ENCODE results near the gene TEPSIN.

The TEPSIN gene

DNA sequence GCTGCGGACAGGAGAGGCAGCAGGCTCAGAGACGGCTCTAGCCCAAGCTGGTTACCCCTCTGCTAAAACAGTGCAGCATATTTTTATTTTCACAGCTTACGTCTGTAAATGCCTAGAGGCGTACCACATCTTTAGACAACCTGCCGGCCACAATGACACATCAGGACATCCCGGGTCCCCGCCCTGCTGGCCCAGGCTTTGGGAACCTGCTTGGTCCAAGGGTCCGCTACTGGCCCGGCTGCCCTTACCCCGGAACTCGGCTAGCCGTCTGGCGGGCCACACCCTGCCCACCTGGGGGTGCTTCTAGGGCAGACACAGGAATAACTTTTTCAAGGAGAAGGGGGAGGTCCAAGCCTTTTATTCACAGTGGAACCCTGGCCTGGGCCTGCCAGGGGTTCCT lies 20.4 kb downstream of the TEPSIN start:
- no peak for DNase-seq

GRCh38 chr17:81217491-81217890 lies 21.4 kb downstream of the TEPSIN start:
- DNase-seq, result no peak

GRCh38 chr17:81213978-81214377 lies 24.9 kb downstream of the TEPSIN start:
- DNase-seq, result no peak

DNA sequence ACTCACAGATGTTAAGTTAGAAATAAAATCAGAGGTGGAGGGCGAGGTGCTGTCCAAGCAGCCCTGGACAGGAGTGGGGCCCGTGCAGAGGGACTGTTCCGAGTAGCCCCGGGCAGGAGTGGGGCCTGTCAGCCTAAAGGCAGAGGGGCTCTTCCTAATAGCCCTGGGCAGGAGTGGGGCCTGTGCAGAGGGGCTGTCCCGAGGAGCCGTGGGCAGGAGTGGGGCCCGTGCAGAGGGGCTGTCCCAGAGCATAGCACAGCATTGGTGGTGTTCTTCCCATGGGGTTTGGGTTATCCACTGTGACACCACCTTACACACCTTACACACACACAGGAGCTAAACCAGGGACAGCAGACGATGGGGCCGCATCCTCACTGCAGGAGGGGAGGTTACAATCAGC lies 26.5 kb downstream of the TEPSIN start:
- DNase-seq, result no peak

DNA sequence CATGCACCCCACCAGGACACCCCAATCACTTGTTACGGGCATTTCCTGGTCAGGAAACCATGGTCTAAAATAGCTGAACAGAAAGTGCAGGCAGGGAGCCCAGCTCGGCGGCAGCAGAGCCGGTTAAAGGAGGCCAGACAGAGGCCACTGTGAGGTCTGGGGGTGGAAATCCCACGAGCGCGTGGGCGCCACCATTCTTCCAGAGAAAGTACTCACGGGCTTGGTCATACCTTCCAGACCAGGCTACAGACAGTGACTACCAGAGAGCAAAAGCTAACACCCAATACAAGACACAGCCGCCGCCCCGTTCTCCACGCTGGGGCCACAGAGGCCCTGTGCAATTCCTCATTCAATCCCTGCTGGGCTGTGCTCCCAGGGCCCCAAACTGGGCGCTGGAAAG lies 28.0 kb downstream of the TEPSIN start:
- no peak for DNase-seq

- DNase-seq, result no peak
These were observed 28.4 kb downstream of the TEPSIN start for GRCh38 chr17:81210466-81210865.

DNA sequence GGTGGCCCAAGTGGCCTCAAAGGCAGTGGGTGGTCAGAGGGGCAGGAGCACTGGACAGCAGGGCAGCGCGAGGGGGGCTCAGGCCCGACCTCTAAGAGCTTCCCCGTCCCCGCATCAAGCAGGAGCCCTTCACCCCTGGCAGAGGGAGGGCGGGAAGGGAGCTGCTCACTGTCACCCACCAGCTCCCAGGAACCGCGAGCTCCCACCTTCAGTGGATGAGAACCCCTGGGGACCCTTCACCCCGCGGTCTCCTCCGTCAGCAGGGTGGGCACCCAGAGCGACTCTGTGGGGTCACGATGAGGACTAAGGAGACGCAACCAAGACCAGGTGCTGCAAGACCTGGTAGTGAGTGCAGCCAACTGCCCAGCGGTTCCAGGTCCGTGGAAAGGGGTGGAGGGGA lies 29.7 kb downstream of the TEPSIN start:
- no peak for DNase-seq

GRCh38 chr17:81208651-81209050 lies 30.2 kb downstream of the TEPSIN start:
- no peak for DNase-seq

GRCh38 chr17:81207610-81208581 lies 31.0 kb downstream of the TEPSIN start:
- no peak for DNase-seq

GRCh38 chr17:81206657-81207056 lies 32.2 kb downstream of the TEPSIN start:
- no peak for DNase-seq

- DNase-seq, result no peak
These were observed 32.7 kb downstream of the TEPSIN start for GRCh38 chr17:81206166-81206565.

- no peak for DNase-seq
These were observed 34.3 kb downstream of the TEPSIN start for GRCh38 chr17:81204578-81204977.

GRCh38 chr17:81203136-81203535 lies 35.7 kb downstream of the TEPSIN start:
- DNase-seq, result no peak

DNA sequence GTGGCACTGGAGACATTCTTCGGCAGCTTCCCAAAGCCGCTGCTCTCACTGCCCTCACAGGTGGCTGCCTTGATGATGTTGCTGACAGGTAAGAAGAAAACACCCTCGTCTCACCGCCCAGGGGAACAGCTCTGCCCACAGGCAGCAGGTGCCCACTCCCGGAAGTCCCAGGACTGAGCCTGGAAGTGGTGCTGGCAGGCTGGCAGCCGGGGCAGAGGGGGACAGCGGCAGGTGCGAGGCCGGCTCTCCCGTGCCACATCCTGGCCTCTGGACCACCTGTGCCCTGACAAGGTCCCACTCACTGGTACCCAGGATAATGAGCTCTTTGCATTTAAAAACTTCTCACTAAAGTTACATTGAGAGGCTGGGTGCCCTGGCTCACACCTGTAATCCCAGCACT lies 36.5 kb downstream of the TEPSIN start:
- DNase-seq, result no peak

GRCh38 chr17:81200695-81201580 lies 37.9 kb downstream of the TEPSIN start:
- DNase-seq, result no peak

- no peak for DNase-seq
These were observed 38.7 kb downstream of the TEPSIN start for GRCh38 chr17:81200201-81200600.

GRCh38 chr17:81199482-81199830 lies 39.4 kb downstream of the TEPSIN start:
- no peak for DNase-seq

GRCh38 chr17:81198826-81199481 lies 39.9 kb downstream of the TEPSIN start:
- no peak for DNase-seq

DNA sequence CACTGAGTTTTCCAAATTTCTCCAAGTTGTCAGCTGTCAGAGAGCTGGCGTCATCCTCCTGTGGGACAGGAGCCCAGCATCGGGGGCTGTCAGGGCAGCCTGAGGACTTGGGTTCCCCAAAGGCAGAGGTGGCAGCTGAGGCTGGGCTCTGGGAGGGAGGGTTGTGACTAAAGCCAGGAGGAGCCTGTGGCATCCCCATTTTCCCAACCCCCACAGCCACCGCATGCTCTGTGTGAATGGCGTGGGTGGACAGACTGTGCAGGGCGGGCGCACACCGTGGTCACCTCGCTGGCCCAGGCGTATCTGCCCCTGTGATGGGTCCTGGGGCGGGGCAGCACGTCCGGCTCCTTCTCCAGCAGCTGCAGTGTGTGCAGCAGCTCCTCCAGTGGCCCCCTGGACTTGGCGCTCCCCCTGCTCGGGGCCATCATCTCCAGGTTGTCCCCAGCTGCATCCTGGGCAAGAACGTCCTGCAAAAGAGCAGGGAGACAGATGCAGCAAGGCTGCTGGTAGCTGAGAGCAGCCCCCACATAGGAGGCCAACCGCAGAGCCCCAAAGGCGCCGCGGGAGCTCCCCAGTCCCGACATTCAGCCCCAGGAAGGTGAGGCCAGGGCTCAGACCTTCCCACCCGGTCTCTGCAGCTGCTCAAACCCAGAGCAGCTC lies 40.9 kb downstream of the TEPSIN start:
- DNase-seq, result no peak

- DNase-seq, result no peak
These were observed 41.5 kb downstream of the TEPSIN start for GRCh38 chr17:81197409-81197795.

- no peak for DNase-seq
These were observed 42.1 kb downstream of the TEPSIN start for GRCh38 chr17:81196505-81197408.
